ENCODE data around the gene ARPP19.

ARPP19 gene

DNA sequence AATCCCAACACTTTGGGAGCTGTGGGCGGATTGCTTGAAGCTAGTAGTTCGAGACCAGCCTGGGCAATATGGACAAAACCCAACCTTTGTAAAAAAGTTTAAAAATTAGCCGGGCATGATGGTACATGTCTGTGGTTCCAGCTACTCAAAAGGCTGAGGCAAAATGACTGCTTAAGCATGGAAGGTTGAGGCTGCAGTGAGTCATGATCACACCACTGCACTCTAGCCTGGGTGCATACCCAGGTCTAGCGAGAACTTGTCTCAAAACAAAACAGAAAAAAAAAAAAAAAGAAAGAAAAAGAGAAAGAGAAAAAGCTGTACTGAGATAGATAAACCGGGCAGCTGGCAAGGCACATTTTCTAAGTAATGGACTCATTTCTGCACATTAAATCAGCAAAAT is 10.6 kb downstream of the ARPP19 start:
- H2BK120ac ChIP-seq (ENCODE audit: low read depth, low read length), result no peak overlapping the region
- no peak overlapping the region for H2BK15ac ChIP-seq (ENCODE audit: low read length)
- WGBS, 2 donors (ENCODE audit: extremely low coverage in 2 of 2, insufficient read length in 2 of 2, insufficient replicate concordance in 1 of 2), result no CpG with 5 or more reads among the region's 5 CpGs
- no peaks in the 10 kb centered on the region for H3K27me3 ChIP-seq (ENCODE audit: control insufficient read depth in 3 of 3, insufficient read depth in 3 of 3, low read depth in 1 of 3, low read length in 3 of 3)
- peaks cover 5 to 81% of the 10 kb centered on the region in 2 donors for H3K36me3 ChIP-seq (replicated peaks in 1 of 2; ENCODE audit: control insufficient read depth in 2 of 2, insufficient read depth in 2 of 2, low read length in 2 of 2)
- no peak overlapping the region for H3K27ac ChIP-seq (replicated peaks; ENCODE audit: low read length)
- no peak overlapping the region for H3K23ac ChIP-seq (ENCODE audit: low read depth, low read length, poor library complexity)
- H2AFZ ChIP-seq (ENCODE audit: low read length), result no peak overlapping the region
- H2BK12ac ChIP-seq (ENCODE audit: low read length), result no peak overlapping the region
- H3K9me3 ChIP-seq (replicated peaks in 1 of 2; ENCODE audit: control insufficient read depth in 2 of 2, insufficient read depth in 1 of 2, low read depth in 1 of 2, low read length in 2 of 2), result peaks cover 0 to 14% of the 10 kb centered on the region in 2 donors
- H3K4me2 ChIP-seq (ENCODE audit: insufficient read depth, low read length, poor library complexity, severe bottlenecking), result no peak overlapping the region
- H2AK5ac ChIP-seq (ENCODE audit: low read depth, low read length), result no peak overlapping the region
- H3K9ac ChIP-seq (ENCODE audit: low read depth, low read length, poor library complexity), result no peak overlapping the region
- no peak overlapping the region for H2BK5ac ChIP-seq (ENCODE audit: low read length)
- H3K4me3 ChIP-seq (ENCODE audit: low read length in 2 of 2), result no peak overlapping the region
- no peak overlapping the region for H3K4ac ChIP-seq (ENCODE audit: low read length)
- no peak overlapping the region for H4K91ac ChIP-seq (ENCODE audit: low read depth, low read length, poor library complexity)
- H3K14ac ChIP-seq (ENCODE audit: low read length), result no peak overlapping the region
- no peak overlapping the region for H4K8ac ChIP-seq (ENCODE audit: low read depth, low read length)
- no peak overlapping the region for H3K18ac ChIP-seq (ENCODE audit: low read length)
- H3K79me1 ChIP-seq (ENCODE audit: low read depth, low read length), result no peaks in the 10 kb centered on the region
- H3K4me1 ChIP-seq (ENCODE audit: control insufficient read depth in 2 of 2, insufficient read depth in 1 of 2, low read depth in 1 of 2, low read length in 2 of 2), result no peaks in the 10 kb centered on the region
- no peak for DNase-seq (ENCODE audit: low spot score)

GRCh38 chr15:52557274-52557641 is 11.6 kb downstream of the ARPP19 start:
- no peak overlapping the region for H3K4me3 ChIP-seq (ENCODE audit: low read length in 2 of 2)
- H3K27me3 ChIP-seq (ENCODE audit: control insufficient read depth in 3 of 3, insufficient read depth in 3 of 3, low read depth in 1 of 3, low read length in 3 of 3), result no peaks in the 10 kb centered on the region
- peaks cover 6 to 85% of the 10 kb centered on the region in 2 donors for H3K36me3 ChIP-seq (replicated peaks in 1 of 2; ENCODE audit: control insufficient read depth in 2 of 2, insufficient read depth in 2 of 2, low read length in 2 of 2)
- no peak overlapping the region for H2AK5ac ChIP-seq (ENCODE audit: low read depth, low read length)
- H2BK5ac ChIP-seq (ENCODE audit: low read length), result no peak overlapping the region
- no peak overlapping the region for H3K18ac ChIP-seq (ENCODE audit: low read length)
- no peak overlapping the region for H3K9ac ChIP-seq (ENCODE audit: low read depth, low read length, poor library complexity)
- no peak overlapping the region for H2BK120ac ChIP-seq (ENCODE audit: low read depth, low read length)
- no peak overlapping the region for H3K4me2 ChIP-seq (ENCODE audit: insufficient read depth, low read length, poor library complexity, severe bottlenecking)
- H3K4ac ChIP-seq (ENCODE audit: low read length), result no peak overlapping the region
- H4K91ac ChIP-seq (ENCODE audit: low read depth, low read length, poor library complexity), result no peak overlapping the region
- H2BK15ac ChIP-seq (ENCODE audit: low read length), result no peak overlapping the region
- H2BK12ac ChIP-seq (ENCODE audit: low read length), result no peak overlapping the region
- H4K8ac ChIP-seq (ENCODE audit: low read depth, low read length), result no peak overlapping the region
- no peak overlapping the region for H3K14ac ChIP-seq (ENCODE audit: low read length)
- no peaks in the 10 kb centered on the region for H3K4me1 ChIP-seq (ENCODE audit: control insufficient read depth in 2 of 2, insufficient read depth in 1 of 2, low read depth in 1 of 2, low read length in 2 of 2)
- no peaks in the 10 kb centered on the region for H3K79me1 ChIP-seq (ENCODE audit: low read depth, low read length)
- no peak overlapping the region for H2AFZ ChIP-seq (ENCODE audit: low read length)
- DNase-seq (ENCODE audit: low spot score), result no peak
- H3K27ac ChIP-seq (replicated peaks; ENCODE audit: low read length), result no peak overlapping the region
- H3K23ac ChIP-seq (ENCODE audit: low read depth, low read length, poor library complexity), result no peak overlapping the region
- peaks cover 0 to 12% of the 10 kb centered on the region in 2 donors for H3K9me3 ChIP-seq (replicated peaks in 1 of 2; ENCODE audit: control insufficient read depth in 2 of 2, insufficient read depth in 1 of 2, low read depth in 1 of 2, low read length in 2 of 2)

DNA sequence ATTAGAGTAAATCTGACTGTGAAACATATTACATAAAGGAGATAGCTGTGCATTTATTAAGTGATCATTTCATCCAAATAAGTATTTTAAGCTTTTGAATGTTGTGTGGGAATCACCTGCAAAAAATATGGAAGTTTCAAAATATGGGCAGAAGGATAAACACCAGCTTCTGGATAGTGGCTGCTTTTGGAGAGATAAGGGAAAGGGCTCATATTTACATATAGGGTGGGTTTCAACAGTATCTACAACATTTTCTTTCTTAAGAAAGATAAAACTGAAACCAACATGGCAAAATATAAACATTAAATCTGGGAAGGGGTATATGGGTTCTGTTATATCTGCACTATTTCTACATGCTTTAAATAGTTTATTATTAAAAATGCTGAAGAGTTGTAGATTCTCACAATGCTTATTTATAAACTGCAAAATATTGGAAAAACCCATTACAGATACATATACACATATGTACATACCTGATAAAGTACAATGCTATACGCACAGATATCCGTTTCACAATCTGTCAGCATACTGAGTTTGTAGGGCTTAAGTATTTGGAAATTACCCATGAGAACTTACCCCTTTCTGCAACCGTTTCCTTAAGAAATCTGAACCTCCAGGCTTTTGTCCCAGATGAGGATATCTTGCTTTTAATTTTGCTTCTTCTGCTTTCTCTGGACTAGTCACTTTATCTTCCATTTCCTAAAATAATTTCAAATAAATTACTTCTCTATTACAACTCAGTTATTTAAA is 12.1 kb downstream of the ARPP19 start:
- no peak overlapping the region for H3K14ac ChIP-seq (ENCODE audit: low read length)
- no peak overlapping the region for H2BK120ac ChIP-seq (ENCODE audit: low read depth, low read length)
- no peak overlapping the region for H3K23ac ChIP-seq (ENCODE audit: low read depth, low read length, poor library complexity)
- no peak for DNase-seq (ENCODE audit: low spot score)
- no peak overlapping the region for H3K4me3 ChIP-seq (ENCODE audit: low read length in 2 of 2)
- H3K9ac ChIP-seq (ENCODE audit: low read depth, low read length, poor library complexity), result no peak overlapping the region
- H3K4me2 ChIP-seq (ENCODE audit: insufficient read depth, low read length, poor library complexity, severe bottlenecking), result no peak overlapping the region
- H4K8ac ChIP-seq (ENCODE audit: low read depth, low read length), result no peak overlapping the region
- peaks cover 0 to 12% of the 10 kb centered on the region in 2 donors for H3K9me3 ChIP-seq (replicated peaks in 1 of 2; ENCODE audit: control insufficient read depth in 2 of 2, insufficient read depth in 1 of 2, low read depth in 1 of 2, low read length in 2 of 2)
- H3K4me1 ChIP-seq (ENCODE audit: control insufficient read depth in 2 of 2, insufficient read depth in 1 of 2, low read depth in 1 of 2, low read length in 2 of 2), result no peaks in the 10 kb centered on the region
- H2AFZ ChIP-seq (ENCODE audit: low read length), result no peak overlapping the region
- H3K4ac ChIP-seq (ENCODE audit: low read length), result no peak overlapping the region
- H4K91ac ChIP-seq (ENCODE audit: low read depth, low read length, poor library complexity), result no peak overlapping the region
- no peaks in the 10 kb centered on the region for H3K79me1 ChIP-seq (ENCODE audit: low read depth, low read length)
- no peak overlapping the region for H2AK5ac ChIP-seq (ENCODE audit: low read depth, low read length)
- H3K18ac ChIP-seq (ENCODE audit: low read length), result no peak overlapping the region
- no peaks in the 10 kb centered on the region for H3K27me3 ChIP-seq (ENCODE audit: control insufficient read depth in 3 of 3, insufficient read depth in 3 of 3, low read depth in 1 of 3, low read length in 3 of 3)
- no peak overlapping the region for H2BK12ac ChIP-seq (ENCODE audit: low read length)
- H3K36me3 ChIP-seq (replicated peaks in 1 of 2; ENCODE audit: control insufficient read depth in 2 of 2, insufficient read depth in 2 of 2, low read length in 2 of 2), result peaks cover 10 to 90% of the 10 kb centered on the region in 2 donors
- no CpG with 5 or more reads among the region's 3 CpGs for WGBS, 2 donors (ENCODE audit: extremely low coverage in 2 of 2, insufficient read length in 2 of 2, insufficient replicate concordance in 1 of 2)
- H3K27ac ChIP-seq (replicated peaks; ENCODE audit: low read length), result no peak overlapping the region
- H2BK5ac ChIP-seq (ENCODE audit: low read length), result no peak overlapping the region
- H2BK15ac ChIP-seq (ENCODE audit: low read length), result no peak overlapping the region

DNA sequence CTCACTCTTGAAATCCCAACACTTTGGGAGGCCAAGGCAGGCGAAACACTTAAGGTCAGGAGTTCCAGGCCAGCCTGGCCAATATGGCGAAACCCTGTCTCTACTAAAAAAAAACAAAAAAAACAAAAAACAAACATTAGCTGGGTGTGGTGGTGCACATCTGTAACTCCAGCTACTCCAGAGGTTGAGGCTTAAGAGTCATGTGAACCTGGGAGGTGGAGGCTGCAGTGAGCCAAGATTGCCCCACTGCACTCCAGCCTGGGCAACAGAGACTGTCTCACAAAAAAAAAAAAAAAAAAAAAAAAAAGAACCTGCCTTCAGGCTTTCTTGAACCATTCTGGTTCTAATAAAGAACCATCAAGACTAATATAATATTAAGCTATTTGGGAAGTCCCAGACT is 16.5 kb downstream of the ARPP19 start:
- no CpG with 5 or more reads among the region's 2 CpGs for WGBS, 2 donors (ENCODE audit: extremely low coverage in 2 of 2, insufficient read length in 2 of 2, insufficient replicate concordance in 1 of 2)
- no peak overlapping the region for H3K27ac ChIP-seq (replicated peaks; ENCODE audit: low read length)
- no peak overlapping the region for H2AFZ ChIP-seq (ENCODE audit: low read length)
- no peak overlapping the region for H3K4me2 ChIP-seq (ENCODE audit: insufficient read depth, low read length, poor library complexity, severe bottlenecking)
- no peak overlapping the region for H4K91ac ChIP-seq (ENCODE audit: low read depth, low read length, poor library complexity)
- DNase-seq (ENCODE audit: low spot score), result no peak
- no peak overlapping the region for H4K8ac ChIP-seq (ENCODE audit: low read depth, low read length)
- no peak overlapping the region for H2AK5ac ChIP-seq (ENCODE audit: low read depth, low read length)
- H2BK120ac ChIP-seq (ENCODE audit: low read depth, low read length), result no peak overlapping the region
- H3K9ac ChIP-seq (ENCODE audit: low read depth, low read length, poor library complexity), result no peak overlapping the region
- no peak overlapping the region for H3K23ac ChIP-seq (ENCODE audit: low read depth, low read length, poor library complexity)
- no peaks in the 10 kb centered on the region for H3K9me3 ChIP-seq (replicated peaks in 1 of 2; ENCODE audit: control insufficient read depth in 2 of 2, insufficient read depth in 1 of 2, low read depth in 1 of 2, low read length in 2 of 2)
- no peak overlapping the region for H3K4me3 ChIP-seq (ENCODE audit: low read length in 2 of 2)
- H3K14ac ChIP-seq (ENCODE audit: low read length), result no peak overlapping the region
- H3K4ac ChIP-seq (ENCODE audit: low read length), result no peak overlapping the region
- no peak overlapping the region for H2BK15ac ChIP-seq (ENCODE audit: low read length)
- H2BK12ac ChIP-seq (ENCODE audit: low read length), result no peak overlapping the region
- H2BK5ac ChIP-seq (ENCODE audit: low read length), result no peak overlapping the region
- peaks cover 10 to 98% of the 10 kb centered on the region in 2 donors for H3K36me3 ChIP-seq (replicated peaks in 1 of 2; ENCODE audit: control insufficient read depth in 2 of 2, insufficient read depth in 2 of 2, low read length in 2 of 2)
- no peaks in the 10 kb centered on the region for H3K27me3 ChIP-seq (ENCODE audit: control insufficient read depth in 3 of 3, insufficient read depth in 3 of 3, low read depth in 1 of 3, low read length in 3 of 3)
- H3K18ac ChIP-seq (ENCODE audit: low read length), result no peak overlapping the region
- no peaks in the 10 kb centered on the region for H3K79me1 ChIP-seq (ENCODE audit: low read depth, low read length)
- H3K4me1 ChIP-seq (ENCODE audit: control insufficient read depth in 2 of 2, insufficient read depth in 1 of 2, low read depth in 1 of 2, low read length in 2 of 2), result no peaks in the 10 kb centered on the region
